Measurements from ENCODE around the gene CAVIN2. TPM values are rescaled to one million over a fixed set of nuclear protein-coding genes. Genes with fewer than 3 reads are reported as not detected.

The CAVIN2 gene, protein sequence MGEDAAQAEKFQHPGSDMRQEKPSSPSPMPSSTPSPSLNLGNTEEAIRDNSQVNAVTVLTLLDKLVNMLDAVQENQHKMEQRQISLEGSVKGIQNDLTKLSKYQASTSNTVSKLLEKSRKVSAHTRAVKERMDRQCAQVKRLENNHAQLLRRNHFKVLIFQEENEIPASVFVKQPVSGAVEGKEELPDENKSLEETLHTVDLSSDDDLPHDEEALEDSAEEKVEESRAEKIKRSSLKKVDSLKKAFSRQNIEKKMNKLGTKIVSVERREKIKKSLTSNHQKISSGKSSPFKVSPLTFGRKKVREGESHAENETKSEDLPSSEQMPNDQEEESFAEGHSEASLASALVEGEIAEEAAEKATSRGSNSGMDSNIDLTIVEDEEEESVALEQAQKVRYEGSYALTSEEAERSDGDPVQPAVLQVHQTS
- 6.0 TPM for total RNA-seq (2013)
- polyA plus RNA-seq: 1 to 10 TPM in 2 of 3 donors, under 1 TPM in 1; 0.07 to 3.1 (median 1.2) TPM
- 0.42 and 1.4 TPM in 2 replicates for polyA minus RNA-seq
- total RNA-seq: 0.08 to 2.1 (median 0.23) reads per million in 11 experiments

DNA sequence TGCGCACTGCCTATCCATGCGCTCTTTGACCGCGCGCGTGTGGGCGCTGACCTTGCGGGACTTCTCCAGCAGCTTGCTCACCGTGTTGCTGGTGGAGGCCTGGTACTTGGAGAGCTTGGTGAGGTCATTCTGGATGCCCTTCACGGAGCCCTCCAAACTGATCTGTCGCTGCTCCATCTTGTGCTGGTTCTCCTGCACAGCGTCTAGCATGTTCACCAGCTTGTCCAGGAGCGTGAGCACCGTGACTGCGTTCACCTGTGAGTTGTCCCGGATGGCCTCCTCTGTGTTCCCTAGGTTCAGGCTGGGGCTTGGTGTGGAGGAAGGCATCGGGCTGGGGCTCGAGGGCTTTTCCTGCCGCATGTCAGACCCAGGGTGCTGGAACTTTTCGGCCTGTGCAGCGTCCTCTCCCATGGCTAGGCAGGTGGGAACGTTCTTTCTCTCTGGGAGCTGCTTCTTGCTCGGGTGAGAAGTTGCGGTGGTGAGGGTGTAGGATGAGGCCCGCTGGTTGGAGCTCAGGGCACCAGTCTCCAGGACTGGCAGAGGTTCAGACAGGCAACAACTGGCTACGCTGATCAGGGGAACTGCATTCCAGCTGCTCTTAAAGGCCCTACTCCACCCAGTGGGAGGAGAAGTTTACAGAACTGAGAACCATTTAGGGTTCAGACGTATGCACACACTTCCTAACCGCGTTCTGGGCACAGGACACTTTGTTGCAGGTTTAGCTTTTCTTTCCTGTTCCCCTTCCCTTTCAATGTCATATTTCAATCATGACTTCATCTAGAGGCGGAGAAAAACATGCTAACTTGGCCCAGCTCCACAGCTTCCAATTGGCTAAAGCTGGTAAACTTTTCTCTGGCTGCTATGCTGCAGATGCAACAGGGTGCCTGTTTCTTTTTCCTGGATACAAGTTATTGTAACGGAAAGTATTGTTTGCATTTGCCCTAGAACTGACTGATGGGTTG, at the start of gene CAVIN2:
Gene CAVIN2 (minus strand): TSS at position 574 of the 962 bp plus-strand sequence. CDS start 163 bp downstream, at position 411.
- Mint-ChIP-seq H3K9me3 (peaks cover 0 to 2% (median 0%) of the 10 kb centered on the region in 7 donors), H3K4me1 (peaks cover 26% of the 10 kb centered on the region), H3K27me3 (ENCODE audit: low read depth in 3 of 3) (peaks cover 6 to 14% (median 9%) of the 10 kb centered on the region in 3 donors), H3K36me3 (no peaks in the 10 kb centered on the region), H3K4me3 (peak within 1 kb of the TSS; percentile 75 to 96), H3K27ac (peak within 1 kb of the TSS in 1 of 7 donors; percentile 68)
- H3K4me2 ChIP-seq (replicated peaks; ENCODE audit: extremely low read depth, low read length, poor library complexity, severe bottlenecking): peak within 1 kb of the TSS; percentile 80
- H2AFZ ChIP-seq (ENCODE audit: insufficient read depth, low read depth, low read length, poor library complexity, severe bottlenecking): peak within 1 kb of the TSS; percentile 80
- H3K9me3 ChIP-seq (replicated peaks in 1 of 2; ENCODE audit: control insufficient read depth in 1 of 2, insufficient read depth in 1 of 2, low read length in 2 of 2): no peaks in the 10 kb centered on the region
- DNase-seq: peak; percentile 12 to 33 (median 26)
- no peak for TF ChIP-seq CTCF (IDR thresholded peaks at IDR 0.05)
- H3K27ac ChIP-seq (ENCODE audit: low read depth in 1 of 2, low read length in 2 of 2): no peak within 1 kb of the TSS
- peak within 1 kb of the TSS; percentile 6 to 70 (median 15) for H3K4me3 ChIP-seq (replicated peaks in 1 of 3; ENCODE audit: low read depth in 2 of 3, low read length in 3 of 3)
- no peaks in the 10 kb centered on the region for H3K36me3 ChIP-seq (replicated peaks in 1 of 2; ENCODE audit: control insufficient read depth in 1 of 2, insufficient read depth in 2 of 2, low read length in 2 of 2)
- H3K27me3 ChIP-seq (ENCODE audit: control insufficient read depth in 2 of 2, insufficient read depth in 2 of 2, low read length in 2 of 2): peaks cover 0 to 5% of the 10 kb centered on the region in 2 donors
- H3K9ac ChIP-seq (ENCODE audit: insufficient read depth, low read length, poor library complexity, severe bottlenecking): peak within 1 kb of the TSS; percentile 37
- no peaks in the 10 kb centered on the region for H3K79me2 ChIP-seq (ENCODE audit: insufficient read depth, low read length)
- peaks cover 15 to 25% of the 10 kb centered on the region in 2 donors for H3K4me1 ChIP-seq (ENCODE audit: control insufficient read depth in 1 of 2, insufficient read depth in 2 of 2, low read length in 2 of 2)
- intact Hi-C loops (cut with micrococcal nuclease): no loop called here
- no peaks in the 10 kb centered on the region for H4K20me1 ChIP-seq (ENCODE audit: insufficient read depth, low read length)
- WGBS (ENCODE audit: insufficient coverage): under 1% methylated on average over 28 of the region's 31 CpGs

DNA sequence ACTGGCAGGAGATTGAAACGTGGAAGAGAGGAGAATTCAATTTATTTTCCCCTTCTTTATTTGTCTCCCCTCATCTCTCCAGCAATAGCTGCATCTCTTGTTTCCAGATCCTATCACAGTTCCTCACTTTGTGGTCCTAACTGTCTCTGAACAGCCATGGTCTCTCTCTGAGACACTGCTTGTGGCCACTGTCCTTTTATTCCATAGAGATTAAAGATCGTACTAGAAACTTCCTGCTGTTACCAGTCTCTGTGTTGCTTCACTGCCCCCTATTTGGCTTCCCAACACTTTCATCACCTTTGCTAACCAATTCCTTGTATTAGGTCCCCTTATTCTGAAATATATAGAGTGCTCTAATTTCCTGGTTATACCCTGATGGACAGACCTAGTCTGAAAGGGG, 48.9 kb upstream of the CAVIN2 start:
- Histone ChIP-seq H3K9me3 (replicated peaks in 1 of 2; ENCODE audit: control insufficient read depth in 1 of 2, insufficient read depth in 1 of 2, low read length in 2 of 2) (no peaks in the 10 kb centered on the region), H3K9ac (ENCODE audit: insufficient read depth, low read length, poor library complexity, severe bottlenecking) (no peak overlapping the region), H3K4me1 (ENCODE audit: control insufficient read depth in 1 of 2, insufficient read depth in 2 of 2, low read length in 2 of 2) (no peaks in the 10 kb centered on the region), H3K4me3 (replicated peaks in 1 of 3; ENCODE audit: low read depth in 2 of 3, low read length in 3 of 3) (no peak overlapping the region), H3K36me3 (replicated peaks in 1 of 2; ENCODE audit: control insufficient read depth in 1 of 2, insufficient read depth in 2 of 2, low read length in 2 of 2) (no peaks in the 10 kb centered on the region), H2AFZ (ENCODE audit: insufficient read depth, low read depth, low read length, poor library complexity, severe bottlenecking) (peak overlapping the region; percentile 12), H3K27ac (ENCODE audit: low read depth in 1 of 2, low read length in 2 of 2) (no peak overlapping the region), H3K27me3 (ENCODE audit: control insufficient read depth in 2 of 2, insufficient read depth in 2 of 2, low read length in 2 of 2) (no peaks in the 10 kb centered on the region), H4K20me1 (ENCODE audit: insufficient read depth, low read length) (no peaks in the 10 kb centered on the region), H3K4me2 (replicated peaks; ENCODE audit: extremely low read depth, low read length, poor library complexity, severe bottlenecking) (no peak overlapping the region), H3K79me2 (ENCODE audit: insufficient read depth, low read length) (no peaks in the 10 kb centered on the region)
- DNase-seq: no peak
- Mint-ChIP-seq H3K4me1 (peaks cover 7% of the 10 kb centered on the region), H3K4me3 (no peak overlapping the region), H3K36me3 (no peaks in the 10 kb centered on the region), H3K27ac (no peak overlapping the region), H3K9me3 (peaks cover 0 to 8% (median 4%) of the 10 kb centered on the region in 7 donors), H3K27me3 (ENCODE audit: low read depth in 3 of 3) (peaks cover 0 to 2% (median 0%) of the 10 kb centered on the region in 3 donors)
- intact Hi-C loops (cut with micrococcal nuclease): no loop called here
- TF ChIP-seq CTCF (IDR thresholded peaks at IDR 0.05): no peak
- no CpG with 5 or more reads among the region's 2 CpGs for WGBS (ENCODE audit: insufficient coverage)
